ENCODE results near the gene SOX2. TPM values are rescaled to one million over a fixed set of nuclear protein-coding genes. Genes with fewer than 3 reads are reported as not detected.

The SOX2 gene
- total RNA-seq, 1 experiment from 2014 or later, result 307 TPM

- no peak overlapping the region for H3K4me2 ChIP-seq (ENCODE audit: insufficient read depth, insufficient read length, low read length)
- H3K56ac ChIP-seq (ENCODE audit: insufficient read length, low read depth, low read length), result no peak overlapping the region
- H2BK12ac ChIP-seq (ENCODE audit: insufficient read length, low read depth, low read length), result no peak overlapping the region
- H4K20me1 ChIP-seq (ENCODE audit: control insufficient read depth, insufficient read depth, insufficient read length), result no peaks in the 10 kb centered on the region
- no peaks in the 10 kb centered on the region for H3K9me3 ChIP-seq (ENCODE audit: control insufficient read depth, low read depth, low read length)
- no peak overlapping the region for H2BK15ac ChIP-seq (ENCODE audit: low read depth, low read length)
- H3K79me2 ChIP-seq (ENCODE audit: insufficient read depth, low read length), result no peaks in the 10 kb centered on the region
- Mint-ChIP-seq H3K4me1 (peaks cover 40 to 41% of the 10 kb centered on the region in 2 experiments), H3K9me3 (no peaks in the 10 kb centered on the region), H3K4me3 (no peak overlapping the region), H3K27ac (no peak overlapping the region), H3K36me3 (ENCODE audit: insufficient read depth in 1 of 3, low read depth in 3 of 3) (no peaks in the 10 kb centered on the region), H3K27me3 (ENCODE audit: low read depth) (peaks cover 2% of the 10 kb centered on the region; the same call in 1 of the 2 replicates)
- no peak overlapping the region for H3K27ac ChIP-seq (ENCODE audit: insufficient read length, low read depth, low read length)
- H2BK120ac ChIP-seq (ENCODE audit: low read depth, low read length, poor library complexity, severe bottlenecking), result no peak overlapping the region
- no peak overlapping the region for H4K5ac ChIP-seq (ENCODE audit: insufficient read length, low read depth, low read length)
- H3K23me2 ChIP-seq (ENCODE audit: insufficient read length, low read depth, low read length, poor library complexity, severe bottlenecking), result no peaks in the 10 kb centered on the region
- H2AK5ac ChIP-seq (ENCODE audit: insufficient read length, low read length), result no peak overlapping the region
- TF ChIP-seq CTCF (conservative IDR thresholded peaks at IDR 0.05), result no peak
- no peak overlapping the region for H3K14ac ChIP-seq (ENCODE audit: insufficient read depth, low read length)
- no peak overlapping the region for H3T11ph ChIP-seq (ENCODE audit: low read length)
- no peak overlapping the region for H2AFZ ChIP-seq (ENCODE audit: low read length)
- no CpG with 5 or more reads among the region's 5 CpGs for WGBS (ENCODE audit: extremely low coverage, insufficient read length, low lambda C conversion rate)
- H3K4me1 ChIP-seq (ENCODE audit: insufficient read depth, low read length), result peaks cover 8% of the 10 kb centered on the region
- H4K8ac ChIP-seq (replicated peaks; ENCODE audit: insufficient read length, low read depth, low read length), result no peak overlapping the region
- no peak overlapping the region for H3K9ac ChIP-seq (ENCODE audit: extremely low read depth, insufficient read length, low read length)
- no peak overlapping the region for H3K23ac ChIP-seq (ENCODE audit: insufficient read length, low read depth, low read length)
- H4K91ac ChIP-seq (ENCODE audit: insufficient read length, low read depth, low read length), result no peak overlapping the region
- no peak overlapping the region for H3K18ac ChIP-seq (ENCODE audit: insufficient read length, low read depth, low read length)
- no peaks in the 10 kb centered on the region for H3K27me3 ChIP-seq (ENCODE audit: insufficient read depth, low read length)
- DNase-seq, result no peak
- H2BK5ac ChIP-seq (ENCODE audit: insufficient read length, low read length), result no peak overlapping the region
- no peaks in the 10 kb centered on the region for H3K79me1 ChIP-seq (ENCODE audit: insufficient read depth, low read depth, low read length, poor library complexity, severe bottlenecking)
- H2BK20ac ChIP-seq (ENCODE audit: low read depth, low read length, poor library complexity, severe bottlenecking), result no peak overlapping the region
- no peak overlapping the region for H3K4ac ChIP-seq (ENCODE audit: low read depth, low read length)
Measured at GRCh38 chr3:181752202-181752671, 40.5 kb downstream of the SOX2 start.

All from H9 (cell line).